Measurements from ENCODE around the gene DROSHA. TPM values are rescaled to one million over a fixed set of nuclear protein-coding genes. Genes with fewer than 3 reads are reported as not detected.

Gene DROSHA
- total and polyA plus RNA-seq, 2 of the 4 experiments (the other 2 are of a cell fraction), result 36.4 to 36.5 TPM

- Histone ChIP-seq H4K91ac (ENCODE audit: insufficient read depth, low read depth, low read length) (no peak overlapping the region), H4K8ac (ENCODE audit: low read depth in 2 of 2, low read length in 2 of 2) (no peak overlapping the region), H3K9me1 (ENCODE audit: insufficient read depth, low read length) (peaks cover 3% of the 10 kb centered on the region; the same call in 1 of the 2 replicates), H3K23ac (ENCODE audit: low read depth, low read length) (no peak overlapping the region), H2BK120ac (ENCODE audit: low read depth, low read length) (no peak overlapping the region), H2BK15ac (ENCODE audit: low read depth, low read length) (no peak overlapping the region), H3K4ac (ENCODE audit: low read depth, low read length) (no peak overlapping the region), H3K56ac (ENCODE audit: extremely low read depth, insufficient read depth, low read length) (no peak overlapping the region), H3K36me3 (ENCODE audit: control insufficient read depth, insufficient read depth, low read length) (peaks cover 45% of the 10 kb centered on the region), H3K79me1 (ENCODE audit: low read depth in 1 of 2, low read length in 2 of 2) (peaks cover 0 to 3% of the 10 kb centered on the region in 2 experiments; a peak in 3 of 4 replicates), H3K4me2 (ENCODE audit: low read depth, low read length) (no peak overlapping the region), H4K20me1 (ENCODE audit: insufficient read depth, low read length) (no peaks in the 10 kb centered on the region; the same call in 1 of the 2 replicates), H3K18ac (ENCODE audit: low read depth, low read length) (no peak overlapping the region), H3K4me3 (ENCODE audit: insufficient read depth, low read depth, low read length) (no peak overlapping the region), H3K27me3 (ENCODE audit: control insufficient read depth, insufficient read depth, low read length) (no peaks in the 10 kb centered on the region), H4K5ac (ENCODE audit: low read depth, low read length) (no peak overlapping the region), H3K4me1 (ENCODE audit: control insufficient read depth, insufficient read depth, low read length) (peaks cover 3% of the 10 kb centered on the region), H2BK5ac (ENCODE audit: low read depth, low read length, poor library complexity, severe bottlenecking) (no peak overlapping the region), H2BK20ac (ENCODE audit: low read depth, low read length) (no peak overlapping the region), H3K9ac (ENCODE audit: low read depth, low read length) (no peak overlapping the region), H3K9me3 (ENCODE audit: control insufficient read depth, insufficient read depth, low read length) (no peaks in the 10 kb centered on the region), H3K14ac (replicated peaks; ENCODE audit: low read depth, low read length) (no peak overlapping the region), H2AK9ac (replicated peaks; ENCODE audit: low read depth, low read length, poor library complexity) (no peak overlapping the region), H3K27ac (ENCODE audit: insufficient read depth, low read length) (no peak overlapping the region), H2AFZ (replicated peaks; ENCODE audit: low read length, poor library complexity) (no peak overlapping the region), H2AK5ac (ENCODE audit: low read depth, low read length) (no peak overlapping the region)
- TF ChIP-seq RAD21 (IDR thresholded peaks at IDR 0.05; ENCODE audit: low read length) (no peak), RFX5 (IDR thresholded peaks at IDR 0.05; ENCODE audit: low read depth, low read length) (no peak), MAFK (IDR thresholded peaks at IDR 0.05; ENCODE audit: low read depth, low read length) (no peak), POLR2A (IDR thresholded peaks at IDR 0.05; ENCODE audit: low read depth, low read length) (no peak), SMC3 (IDR thresholded peaks at IDR 0.05; ENCODE audit: low read depth, low read length) (no peak), CTCF (conservative IDR thresholded peaks at IDR 0.05; ENCODE audit: low read depth, low read length) (no peak), MXI1 (IDR thresholded peaks at IDR 0.05; ENCODE audit: borderline replicate concordance, low read depth, low read length) (no peak), CHD1 (IDR thresholded peaks at IDR 0.05; ENCODE audit: low read depth, low read length) (no peak), MAZ (IDR thresholded peaks at IDR 0.05; ENCODE audit: borderline replicate concordance, low read depth, low read length) (no peak), CEBPB (IDR thresholded peaks at IDR 0.05; ENCODE audit: low read depth, low read length) (no peak), FOS (IDR thresholded peaks at IDR 0.05; ENCODE audit: low read depth, low read length) (no peak), NFE2L2 (IDR thresholded peaks at IDR 0.05; ENCODE audit: low read depth, low read length) (no peak), RCOR1 (IDR thresholded peaks at IDR 0.05; ENCODE audit: insufficient replicate concordance, low read length) (no peak), ELK1 (IDR thresholded peaks at IDR 0.05; ENCODE audit: borderline replicate concordance, low read depth, low read length) (no peak), BHLHE40 (IDR thresholded peaks at IDR 0.05; ENCODE audit: low read depth, low read length) (no peak)
- TF ChIP-seq, protein P1, sequence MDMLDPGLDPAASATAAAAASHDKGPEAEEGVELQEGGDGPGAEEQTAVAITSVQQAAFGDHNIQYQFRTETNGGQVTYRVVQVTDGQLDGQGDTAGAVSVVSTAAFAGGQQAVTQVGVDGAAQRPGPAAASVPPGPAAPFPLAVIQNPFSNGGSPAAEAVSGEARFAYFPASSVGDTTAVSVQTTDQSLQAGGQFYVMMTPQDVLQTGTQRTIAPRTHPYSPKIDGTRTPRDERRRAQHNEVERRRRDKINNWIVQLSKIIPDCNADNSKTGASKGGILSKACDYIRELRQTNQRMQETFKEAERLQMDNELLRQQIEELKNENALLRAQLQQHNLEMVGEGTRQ (IDR thresholded peaks at IDR 0.05; ENCODE audit: low read depth, low read length), result no peak
- dilution Hi-C loops (cut with HindIII; ENCODE audit: low sequenced_read_pairs, unreplicated experiment), result no loop called here
- no peak for DNase-seq
- in situ Hi-C loops (cut with MboI; ENCODE audit: low sequenced_read_pairs), result loop anchor here (25.0 kb wide), 3 partner anchors 709 to 1459 kb away; no protein-coding TSS in a partner anchor
- BruUV-seq (replicated peaks), result no TSS peak
- intact Hi-C loops (cut with micrococcal nuclease), result no loop called here
- no peak for ATAC-seq (ENCODE audit: low read depth)
- CTCF ChIA-PET, result no interaction called here
- WGBS, 2 experiments (ENCODE audit: extremely low coverage in 2 of 2, insufficient read length in 1 of 2), result 100% methylated on average over 1 of the region's 2 CpGs; no CpG with 5 or more reads in 1 of the 2 experiments
- POLR2A ChIA-PET (ENCODE audit: unreplicated experiment), result no interaction called here
These were observed 35.6 kb downstream of the DROSHA start for GRCh38 chr5:31496301-31496700.
